ENCODE data around the gene SRSF1. TPM values are rescaled to one million over a fixed set of nuclear protein-coding genes. Genes with fewer than 3 reads are reported as not detected.
A peak's percentile ranks its signal among the peaks of the same experiment; 100 is the strongest.

SRSF1 gene
- total RNA-seq (2014; rRNA removed; shearing (Covaris generic); ENCODE audit: low replicate concordance) = 347 and 387 TPM in 2 replicates

DNA sequence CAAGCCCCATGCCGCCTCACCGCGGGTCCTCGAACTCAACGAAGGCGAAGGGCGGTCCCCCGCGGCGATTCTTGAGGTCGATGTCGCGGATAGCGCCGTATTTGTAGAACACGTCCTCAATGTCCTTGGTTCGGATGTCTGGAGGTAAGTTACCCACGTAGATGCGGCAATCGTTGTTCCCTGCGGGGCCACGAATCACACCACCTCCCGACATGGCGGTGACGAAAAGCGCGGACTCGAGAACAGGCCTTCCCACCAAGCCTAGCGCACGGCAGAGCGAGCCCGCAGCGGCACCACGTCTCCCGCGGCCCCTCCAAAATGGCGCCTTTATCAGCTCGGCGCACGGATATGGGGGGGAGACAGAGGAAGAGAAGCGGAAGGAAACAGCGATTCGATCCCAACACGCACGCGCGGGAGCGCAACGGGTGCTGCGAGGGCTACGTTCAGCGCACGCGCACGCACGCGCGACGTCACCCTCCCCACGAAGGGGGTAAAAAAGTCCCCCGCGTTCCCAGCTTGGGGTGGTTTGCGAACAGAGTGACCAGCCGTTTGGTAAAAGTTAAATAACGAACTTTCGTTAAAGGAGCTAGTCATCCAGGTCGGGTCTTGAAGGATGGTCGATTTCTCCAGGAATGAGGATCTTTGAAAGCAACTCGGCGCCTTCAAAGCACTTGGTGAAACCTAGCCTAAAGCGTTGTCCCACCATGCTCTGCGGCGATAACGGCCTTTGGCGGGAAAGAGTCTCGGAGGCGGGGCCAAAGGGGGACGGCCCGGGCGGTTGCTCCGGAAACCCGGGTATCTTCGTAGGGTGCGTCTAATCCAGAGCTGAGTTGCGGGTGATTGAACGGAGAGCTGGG lies at the start of gene SRSF1:
Gene SRSF1 (minus strand): TSS at position 323 of the 857 bp plus-strand sequence. CDS start 109 bp downstream, at position 214.
- H2AFZ ChIP-seq (ENCODE audit: low read length) = peak within 1 kb of the TSS; percentile 58; the same call in 1 of the 2 replicates
- H3K9me2 ChIP-seq (replicated peaks; ENCODE audit: insufficient read depth, low read length) = no peaks in the 10 kb centered on the region
- peak within 1 kb of the TSS; percentile 100 for H3K9ac ChIP-seq (ENCODE audit: low read length)
- H4K20me1 ChIP-seq (ENCODE audit: insufficient read depth, low read depth, low read length) = peaks cover 35% of the 10 kb centered on the region
- peak within 1 kb of the TSS; percentile 83 for H3K4me2 ChIP-seq (ENCODE audit: low read depth, low read length, poor library complexity, severe bottlenecking)
- H3K27me3 ChIP-seq (ENCODE audit: low read length) = no peaks in the 10 kb centered on the region
- H3K79me2 ChIP-seq (ENCODE audit: low read length) = peaks cover 45% of the 10 kb centered on the region
- H3K27ac ChIP-seq (ENCODE audit: low read length) = peak within 1 kb of the TSS; percentile 97
- H3K36me3 ChIP-seq (ENCODE audit: insufficient read depth, low read length) = peaks cover 46% of the 10 kb centered on the region
- peak; percentile 99 for DNase-seq
- H3K9me3 ChIP-seq (ENCODE audit: low read length) = no peaks in the 10 kb centered on the region
- peaks cover 47% of the 10 kb centered on the region for H3K4me1 ChIP-seq (ENCODE audit: low read length)
- H3K4me3 ChIP-seq (ENCODE audit: low read length) = peak within 1 kb of the TSS; percentile 97

DNA sequence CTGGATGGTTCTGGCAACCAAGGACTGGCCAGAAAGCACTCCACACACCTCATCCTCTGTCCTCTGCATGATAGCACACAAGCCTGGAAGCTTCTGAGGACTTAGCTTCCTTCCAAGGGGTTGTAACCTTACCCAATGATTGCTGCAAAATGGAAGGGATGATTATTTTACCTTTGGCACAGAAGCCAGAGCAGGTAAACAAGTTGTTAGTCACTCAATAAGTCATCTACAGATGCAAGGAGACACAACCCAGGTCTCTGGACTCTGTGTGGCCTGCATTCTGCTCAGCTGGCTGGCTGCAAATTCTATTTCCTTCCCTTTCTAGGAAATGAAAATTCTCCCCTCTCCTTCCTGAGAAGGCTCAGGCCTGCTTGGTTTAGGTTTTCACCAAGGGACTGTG lies 49.4 kb upstream of the SRSF1 start:
- H3K9me2 ChIP-seq (replicated peaks; ENCODE audit: insufficient read depth, low read length) = no peaks in the 10 kb centered on the region

DNA sequence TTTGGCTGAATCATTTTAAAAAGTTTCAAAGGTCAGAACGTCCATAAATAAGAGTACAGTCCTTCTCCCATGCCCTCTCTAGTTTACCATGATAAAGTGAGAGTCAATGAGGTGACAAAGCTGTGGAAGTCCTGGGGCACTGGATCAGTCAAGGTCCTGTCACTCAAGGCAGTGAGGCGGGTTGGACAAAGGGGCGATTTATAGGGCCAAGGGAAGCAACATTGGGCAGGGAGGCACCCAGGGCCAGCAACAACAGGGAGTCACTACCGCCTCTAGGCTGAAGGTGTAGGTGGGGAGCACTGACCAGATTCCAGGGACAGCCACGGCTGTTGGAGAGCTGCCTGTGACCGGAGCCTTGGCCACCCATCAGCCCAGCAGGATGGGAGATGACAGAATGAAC lies 47.6 kb upstream of the SRSF1 start:
- H4K20me1 ChIP-seq (ENCODE audit: insufficient read depth, low read depth, low read length) = no peaks in the 10 kb centered on the region
- no peak overlapping the region for H3K4me3 ChIP-seq (ENCODE audit: low read length)
- no peak for DNase-seq
- no peaks in the 10 kb centered on the region for H3K9me2 ChIP-seq (replicated peaks; ENCODE audit: insufficient read depth, low read length)
- no peaks in the 10 kb centered on the region for H3K79me2 ChIP-seq (ENCODE audit: low read length)
- H3K27ac ChIP-seq (ENCODE audit: low read length) = no peak overlapping the region
- no peak overlapping the region for H2AFZ ChIP-seq (ENCODE audit: low read length)
- no peak overlapping the region for H3K4me2 ChIP-seq (ENCODE audit: low read depth, low read length, poor library complexity, severe bottlenecking)
- H3K27me3 ChIP-seq (ENCODE audit: low read length) = peaks cover 3% of the 10 kb centered on the region; the same call in 1 of the 2 replicates
- H3K9ac ChIP-seq (ENCODE audit: low read length) = no peak overlapping the region
- H3K9me3 ChIP-seq (ENCODE audit: low read length) = no peaks in the 10 kb centered on the region
- H3K4me1 ChIP-seq (ENCODE audit: low read length) = no peaks in the 10 kb centered on the region
- no peaks in the 10 kb centered on the region for H3K36me3 ChIP-seq (ENCODE audit: insufficient read depth, low read length)

More for the DNA sequence above, 49.4 kb upstream of the SRSF1 start:
- Histone ChIP-seq H3K27me3 (ENCODE audit: low read length) (0 out of 2 replicates have a peak, but pooled peaks cover 3% of the 10 kb centered on the region), H3K9me3 (ENCODE audit: low read length) (no peaks in the 10 kb centered on the region), H3K4me3 (ENCODE audit: low read length) (no peak overlapping the region), H3K27ac (ENCODE audit: low read length) (no peak overlapping the region), H2AFZ (ENCODE audit: low read length) (no peak overlapping the region), H3K4me2 (ENCODE audit: low read depth, low read length, poor library complexity, severe bottlenecking) (no peak overlapping the region), H3K79me2 (ENCODE audit: low read length) (no peaks in the 10 kb centered on the region), H3K4me1 (ENCODE audit: low read length) (no peaks in the 10 kb centered on the region), H3K9ac (ENCODE audit: low read length) (no peak overlapping the region), H4K20me1 (ENCODE audit: insufficient read depth, low read depth, low read length) (no peaks in the 10 kb centered on the region), H3K36me3 (ENCODE audit: insufficient read depth, low read length) (no peaks in the 10 kb centered on the region)
- no peak for DNase-seq

GRCh38 chr17:58052945-58053715 lies 46.1 kb upstream of the SRSF1 start:
- no peak overlapping the region for H2AFZ ChIP-seq (ENCODE audit: low read length)
- H3K9me2 ChIP-seq (replicated peaks; ENCODE audit: insufficient read depth, low read length) = no peaks in the 10 kb centered on the region
- H3K79me2 ChIP-seq (ENCODE audit: low read length) = no peaks in the 10 kb centered on the region
- no peaks in the 10 kb centered on the region for H3K4me1 ChIP-seq (ENCODE audit: low read length)
- no peaks in the 10 kb centered on the region for H3K36me3 ChIP-seq (ENCODE audit: insufficient read depth, low read length)
- H3K4me2 ChIP-seq (ENCODE audit: low read depth, low read length, poor library complexity, severe bottlenecking) = no peak overlapping the region
- peaks cover 3% of the 10 kb centered on the region; the same call in 1 of the 2 replicates for H3K27me3 ChIP-seq (ENCODE audit: low read length)
- no peak overlapping the region for H3K9ac ChIP-seq (ENCODE audit: low read length)
- H4K20me1 ChIP-seq (ENCODE audit: insufficient read depth, low read depth, low read length) = no peaks in the 10 kb centered on the region
- H3K9me3 ChIP-seq (ENCODE audit: low read length) = no peaks in the 10 kb centered on the region
- no peak for DNase-seq
- no peak overlapping the region for H3K4me3 ChIP-seq (ENCODE audit: low read length)
- no peak overlapping the region for H3K27ac ChIP-seq (ENCODE audit: low read length)

GRCh38 chr17:58052407-58052806 lies 45.4 kb upstream of the SRSF1 start:
- Histone ChIP-seq H3K4me2 (ENCODE audit: low read depth, low read length, poor library complexity, severe bottlenecking) (no peak overlapping the region), H3K9ac (ENCODE audit: low read length) (no peak overlapping the region), H3K9me2 (replicated peaks; ENCODE audit: insufficient read depth, low read length) (no peaks in the 10 kb centered on the region), H3K27me3 (ENCODE audit: low read length) (peaks cover 3% of the 10 kb centered on the region; the same call in 1 of the 2 replicates), H4K20me1 (ENCODE audit: insufficient read depth, low read depth, low read length) (no peaks in the 10 kb centered on the region), H3K36me3 (ENCODE audit: insufficient read depth, low read length) (no peaks in the 10 kb centered on the region), H3K79me2 (ENCODE audit: low read length) (no peaks in the 10 kb centered on the region), H3K27ac (ENCODE audit: low read length) (no peak overlapping the region), H2AFZ (ENCODE audit: low read length) (no peak overlapping the region), H3K4me1 (ENCODE audit: low read length) (no peaks in the 10 kb centered on the region), H3K4me3 (ENCODE audit: low read length) (no peak overlapping the region), H3K9me3 (ENCODE audit: low read length) (no peaks in the 10 kb centered on the region)
- no peak for DNase-seq

DNA sequence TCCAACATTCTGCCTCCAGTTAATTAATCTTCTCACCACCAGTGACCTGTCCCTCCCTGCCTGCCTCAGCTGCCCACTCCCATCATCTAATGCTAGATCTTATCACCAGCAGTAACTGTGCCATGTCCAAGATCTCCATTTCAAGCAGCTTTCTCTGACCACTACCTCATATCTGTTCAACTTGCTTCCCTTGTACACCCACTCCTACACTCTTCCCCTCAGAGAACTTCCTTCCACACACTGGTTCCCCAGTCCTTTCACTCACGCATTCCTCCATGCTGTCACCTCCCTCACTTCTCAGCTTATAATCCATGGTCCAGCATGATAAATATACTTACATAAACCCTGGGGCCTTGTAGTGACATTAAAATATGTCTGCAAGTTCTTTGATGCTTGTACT lies 44.4 kb upstream of the SRSF1 start:
- Histone ChIP-seq H3K4me1 (ENCODE audit: low read length) (no peaks in the 10 kb centered on the region), H3K4me2 (ENCODE audit: low read depth, low read length, poor library complexity, severe bottlenecking) (no peak overlapping the region), H3K36me3 (ENCODE audit: insufficient read depth, low read length) (no peaks in the 10 kb centered on the region), H3K4me3 (ENCODE audit: low read length) (no peak overlapping the region), H2AFZ (ENCODE audit: low read length) (no peak overlapping the region), H3K27me3 (ENCODE audit: low read length) (peaks cover 3% of the 10 kb centered on the region; the same call in 1 of the 2 replicates), H3K79me2 (ENCODE audit: low read length) (no peaks in the 10 kb centered on the region), H3K9me2 (replicated peaks; ENCODE audit: insufficient read depth, low read length) (no peaks in the 10 kb centered on the region), H3K27ac (ENCODE audit: low read length) (no peak overlapping the region), H3K9ac (ENCODE audit: low read length) (no peak overlapping the region), H3K9me3 (ENCODE audit: low read length) (no peaks in the 10 kb centered on the region), H4K20me1 (ENCODE audit: insufficient read depth, low read depth, low read length) (no peaks in the 10 kb centered on the region)
- no peak for DNase-seq

GRCh38 chr17:58050966-58051365 lies 43.9 kb upstream of the SRSF1 start:
- no peak overlapping the region for H3K27ac ChIP-seq (ENCODE audit: low read length)
- H3K4me2 ChIP-seq (ENCODE audit: low read depth, low read length, poor library complexity, severe bottlenecking) = no peak overlapping the region
- no peak overlapping the region for H3K9ac ChIP-seq (ENCODE audit: low read length)
- H3K4me3 ChIP-seq (ENCODE audit: low read length) = no peak overlapping the region
- H3K79me2 ChIP-seq (ENCODE audit: low read length) = no peaks in the 10 kb centered on the region
- no peak overlapping the region for H2AFZ ChIP-seq (ENCODE audit: low read length)
- no peak for DNase-seq
- no peaks in the 10 kb centered on the region for H3K36me3 ChIP-seq (ENCODE audit: insufficient read depth, low read length)
- no peaks in the 10 kb centered on the region for H3K4me1 ChIP-seq (ENCODE audit: low read length)
- no peaks in the 10 kb centered on the region for H3K9me2 ChIP-seq (replicated peaks; ENCODE audit: insufficient read depth, low read length)
- no peaks in the 10 kb centered on the region for H3K9me3 ChIP-seq (ENCODE audit: low read length)
- no peaks in the 10 kb centered on the region for H4K20me1 ChIP-seq (ENCODE audit: insufficient read depth, low read depth, low read length)
- H3K27me3 ChIP-seq (ENCODE audit: low read length) = peaks cover 3% of the 10 kb centered on the region; the same call in 1 of the 2 replicates

DNA sequence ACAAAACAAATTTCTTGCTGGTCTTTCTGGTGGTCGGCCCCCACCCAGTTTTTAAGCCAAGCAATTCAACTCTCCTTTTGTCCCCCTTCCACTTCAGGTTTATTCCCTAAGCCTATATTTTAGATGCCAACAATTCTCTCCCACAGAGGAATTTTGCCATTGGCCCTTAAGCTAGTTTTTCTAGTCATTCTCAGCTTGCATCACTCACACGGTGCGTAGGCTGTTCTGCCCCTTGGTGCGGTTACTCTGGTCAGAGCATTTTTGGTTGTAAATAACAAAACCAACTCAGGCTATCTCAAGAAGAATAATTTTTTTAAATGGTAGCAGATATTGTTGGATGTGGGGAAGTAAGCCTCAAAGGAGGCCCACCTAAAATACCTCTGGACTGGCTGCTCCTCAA lies 42.5 kb upstream of the SRSF1 start:
- Histone ChIP-seq H3K4me3 (ENCODE audit: low read length) (no peak overlapping the region), H3K27me3 (ENCODE audit: low read length) (peaks cover 3% of the 10 kb centered on the region; the same call in 1 of the 2 replicates), H3K9ac (ENCODE audit: low read length) (no peak overlapping the region), H3K4me1 (ENCODE audit: low read length) (no peaks in the 10 kb centered on the region), H4K20me1 (ENCODE audit: insufficient read depth, low read depth, low read length) (no peaks in the 10 kb centered on the region), H3K27ac (ENCODE audit: low read length) (no peak overlapping the region), H3K9me3 (ENCODE audit: low read length) (no peaks in the 10 kb centered on the region), H3K9me2 (replicated peaks; ENCODE audit: insufficient read depth, low read length) (no peaks in the 10 kb centered on the region), H2AFZ (ENCODE audit: low read length) (no peak overlapping the region), H3K4me2 (ENCODE audit: low read depth, low read length, poor library complexity, severe bottlenecking) (no peak overlapping the region), H3K36me3 (ENCODE audit: insufficient read depth, low read length) (no peaks in the 10 kb centered on the region), H3K79me2 (ENCODE audit: low read length) (no peaks in the 10 kb centered on the region)
- DNase-seq = no peak
